ENCODE data around the gene SLC9A7. TPM values are rescaled to one million over a fixed set of nuclear protein-coding genes. Genes with fewer than 3 reads are reported as not detected.

Gene SLC9A7
- total RNA-seq, 4 donors from 2014 or later = 0.63 to 9.0 (median 2.7) TPM

- no peak for DNase-seq (ENCODE audit: low spot score)
- TF ChIP-seq CTCF (IDR thresholded peaks at IDR 0.05) = no peak
- ATAC-seq (ENCODE audit: low FRiP score) = peak; percentile 72
Observed at GRCh38 chrX:46573331-46573891, 185.5 kb downstream of the SLC9A7 start, which contains the start of gene CHST7. Gene CHST7 (plus strand): TSS chrX:46573765. CDS start chrX:46573932, 167 bp downstream.

GRCh38 chrX:46572340-46572936 is 186.5 kb downstream of the SLC9A7 start:
- ATAC-seq (ENCODE audit: low FRiP score) (no peak), DNase-seq (ENCODE audit: low spot score) (no peak)
- TF ChIP-seq CTCF (IDR thresholded peaks at IDR 0.05) = no peak

GRCh38 chrX:46571423-46572339 is 187.2 kb downstream of the SLC9A7 start:
- TF ChIP-seq CTCF (IDR thresholded peaks at IDR 0.05) = no peak
- DNase-seq (ENCODE audit: low spot score) (no peak), ATAC-seq (ENCODE audit: low FRiP score) (no peak)

GRCh38 chrX:46569621-46570020 is 189.3 kb downstream of the SLC9A7 start:
- no peak for ATAC-seq (ENCODE audit: low FRiP score)
- no peak for DNase-seq (ENCODE audit: low spot score)
- TF ChIP-seq CTCF (IDR thresholded peaks at IDR 0.05) = no peak

- TF ChIP-seq CTCF (IDR thresholded peaks at IDR 0.05) = no peak
- ATAC-seq (ENCODE audit: low FRiP score) (no peak), DNase-seq (ENCODE audit: low spot score) (no peak)
Observed at GRCh38 chrX:46567388-46567787, 191.5 kb downstream of the SLC9A7 start.

- no peak for ATAC-seq (ENCODE audit: low FRiP score)
- no peak for TF ChIP-seq CTCF (IDR thresholded peaks at IDR 0.05)
- DNase-seq (ENCODE audit: low spot score) = no peak
Observed at GRCh38 chrX:46561824-46562657, 196.9 kb downstream of the SLC9A7 start.

All from omental fat pad (tissue), 4 donors.